ENCODE data around the gene NME5.
"Not testable (repeated sequence)": the region's sequence is repeated elsewhere in the genome, so short reads cannot be mapped to it uniquely, and the experiment has no call there.

The NME5 gene

DNA sequence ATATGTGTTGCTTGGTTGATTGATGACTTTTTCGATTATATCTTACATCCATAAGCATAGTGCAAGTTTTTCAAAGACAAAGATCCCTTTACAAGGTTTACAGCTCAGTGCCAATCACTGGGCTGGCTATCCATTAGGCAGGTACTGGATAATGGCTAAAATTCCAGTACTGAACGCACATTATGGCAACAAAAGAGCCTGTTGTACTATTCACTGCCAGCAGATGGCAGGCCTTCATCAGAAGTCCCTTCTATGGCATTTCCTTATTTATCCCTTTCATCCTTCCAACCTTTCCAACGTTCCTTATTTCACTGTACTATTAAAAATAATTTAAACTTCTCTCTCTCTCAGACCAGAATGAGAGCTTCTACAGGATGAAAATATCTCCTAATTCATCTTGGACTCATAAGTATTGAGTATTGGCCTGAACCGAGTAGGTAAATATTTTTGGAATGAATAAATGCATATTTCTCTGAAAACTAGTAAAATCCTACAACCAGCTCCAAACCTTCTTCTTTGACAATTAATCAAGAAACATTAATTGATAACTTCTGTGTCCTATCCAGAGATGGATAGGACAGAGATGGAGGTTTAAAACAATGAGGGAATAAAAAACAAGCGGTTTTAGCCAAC is 62.0 kb downstream of the NME5 start:
- Histone ChIP-seq H3K4me1 (ENCODE audit: control insufficient read depth, insufficient read depth, low read length) (no peaks in the 10 kb centered on the region), H3K36me3 (ENCODE audit: control insufficient read depth, insufficient read depth, low read length, severe bottlenecking) (no peaks in the 10 kb centered on the region), H3K4me3 (ENCODE audit: low read length) (no peak overlapping the region), H3K9me3 (ENCODE audit: control insufficient read depth, low read length) (no peaks in the 10 kb centered on the region), H3K9ac (ENCODE audit: low read length) (no peak overlapping the region), H3K27me3 (replicated peaks; ENCODE audit: control insufficient read depth, insufficient read depth, low read length) (no peaks in the 10 kb centered on the region)
- peak; percentile 85 for DNase-seq (ENCODE audit: low read depth)

DNA sequence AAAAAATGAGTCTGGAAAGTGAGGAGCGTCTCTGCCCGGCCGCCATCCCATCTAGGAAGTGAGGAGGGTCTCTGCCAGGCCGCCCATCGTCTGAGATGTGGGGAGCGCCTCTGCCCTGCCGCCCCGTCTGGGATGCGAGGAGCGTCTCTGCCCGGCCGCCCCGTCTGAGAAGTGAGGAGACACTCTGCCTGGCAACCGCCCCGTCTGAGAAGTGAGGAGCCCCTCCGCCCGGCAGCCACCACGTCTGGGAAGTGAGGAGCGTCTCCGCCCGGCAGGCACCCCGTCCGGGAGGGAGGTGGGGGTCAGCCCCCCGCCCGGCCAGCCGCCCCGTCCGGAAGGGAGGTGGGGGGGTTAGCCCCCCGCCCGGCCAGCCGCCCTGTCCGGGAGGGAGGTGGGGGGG is 69.2 kb downstream of the NME5 start:
- not testable (repeated sequence) for DNase-seq (ENCODE audit: low read depth); H3K27me3 ChIP-seq (replicated peaks; ENCODE audit: control insufficient read depth, insufficient read depth, low read length)

DNA sequence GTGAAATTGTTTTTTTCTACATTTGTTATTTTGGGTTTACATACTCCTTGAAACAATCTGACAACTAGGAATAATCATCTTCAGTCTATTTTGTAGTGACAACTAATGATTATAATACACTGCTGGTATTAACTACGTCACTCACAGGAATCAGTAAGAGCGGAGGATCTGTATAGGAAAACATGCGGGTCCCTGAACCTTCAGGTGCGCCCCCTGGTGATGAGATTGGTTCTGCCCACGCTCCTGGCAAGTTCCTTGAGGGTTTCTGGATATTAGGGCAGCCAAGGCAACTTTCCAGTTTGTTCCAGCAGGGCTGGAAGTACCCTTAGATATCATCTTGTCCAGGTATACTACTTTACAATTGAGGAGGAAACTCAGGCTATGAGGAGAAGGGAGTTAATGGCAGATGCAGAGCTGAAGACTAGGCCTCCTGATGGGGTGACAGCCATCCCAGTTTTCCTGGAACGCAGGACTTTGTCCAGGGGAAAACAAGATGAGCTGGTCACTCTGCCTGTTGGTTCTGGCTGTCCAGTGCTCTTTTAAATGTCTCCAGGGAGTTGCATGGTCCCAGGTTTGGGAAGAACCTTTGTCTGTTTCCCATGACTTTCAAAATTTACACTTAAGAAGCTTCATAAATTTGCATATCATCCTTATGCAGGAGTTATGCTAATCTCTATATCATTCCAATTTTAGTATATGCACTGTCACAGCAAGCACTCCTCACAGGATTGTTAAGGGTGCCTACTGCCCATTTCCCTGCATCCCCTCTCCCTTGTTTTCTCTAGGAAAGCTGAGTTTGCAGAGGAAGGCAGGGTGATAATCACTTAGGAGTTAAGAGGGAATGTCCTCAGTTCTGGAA is 70.3 kb downstream of the NME5 start:
- Histone ChIP-seq H3K36me3 (ENCODE audit: control insufficient read depth, insufficient read depth, low read length, severe bottlenecking) (no peaks in the 10 kb centered on the region), H3K4me1 (ENCODE audit: control insufficient read depth, insufficient read depth, low read length) (peaks cover 18% of the 10 kb centered on the region), H3K9me3 (ENCODE audit: control insufficient read depth, low read length) (no peaks in the 10 kb centered on the region), H3K27me3 (replicated peaks; ENCODE audit: control insufficient read depth, insufficient read depth, low read length) (no peaks in the 10 kb centered on the region), H3K4me3 (ENCODE audit: low read length) (no peak overlapping the region), H3K9ac (ENCODE audit: low read length) (no peak overlapping the region)
- peak; percentile 83 for DNase-seq (ENCODE audit: low read depth)

More for the DNA sequence above, 69.2 kb downstream of the NME5 start:
- H3K9me3 ChIP-seq (ENCODE audit: control insufficient read depth, low read length); H3K4me1 ChIP-seq (ENCODE audit: control insufficient read depth, insufficient read depth, low read length); H3K4me3 ChIP-seq (ENCODE audit: low read length); H3K36me3 ChIP-seq (ENCODE audit: control insufficient read depth, insufficient read depth, low read length, severe bottlenecking); H3K9ac ChIP-seq (ENCODE audit: low read length): not testable (repeated sequence)

DNA sequence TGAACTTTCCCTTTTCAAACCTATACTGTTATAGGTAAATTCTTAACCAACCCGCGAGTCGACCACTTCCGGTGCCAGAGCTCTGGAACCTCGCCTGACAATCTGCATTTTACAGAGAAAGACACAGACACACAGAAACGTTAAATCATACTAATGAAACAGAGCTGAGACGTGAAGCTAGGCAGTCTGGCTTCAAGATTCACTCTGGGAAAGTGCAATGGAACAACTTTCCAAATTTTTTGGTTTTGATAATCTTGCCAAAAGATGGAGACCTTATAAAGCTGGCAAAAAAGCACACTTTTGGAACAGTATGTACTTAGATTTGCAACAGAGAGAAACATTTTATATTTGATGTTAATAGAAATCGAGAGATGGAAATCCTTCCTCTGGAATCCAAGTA is 71.3 kb downstream of the NME5 start:
- no peaks in the 10 kb centered on the region for H3K36me3 ChIP-seq (ENCODE audit: control insufficient read depth, insufficient read depth, low read length, severe bottlenecking)
- H3K4me1 ChIP-seq (ENCODE audit: control insufficient read depth, insufficient read depth, low read length) = peaks cover 18% of the 10 kb centered on the region
- DNase-seq (ENCODE audit: low read depth) = no peak
- no peaks in the 10 kb centered on the region for H3K9me3 ChIP-seq (ENCODE audit: control insufficient read depth, low read length)
- no peaks in the 10 kb centered on the region for H3K27me3 ChIP-seq (replicated peaks; ENCODE audit: control insufficient read depth, insufficient read depth, low read length)
- no peak overlapping the region for H3K4me3 ChIP-seq (ENCODE audit: low read length)
- no peak overlapping the region for H3K9ac ChIP-seq (ENCODE audit: low read length)
